Neural cell (in vitro differentiated cells): ENCODE results near the gene ADRA2B. TPM values are rescaled to one million over a fixed set of nuclear protein-coding genes. Genes with fewer than 3 reads are reported as not detected.

ENCODE experiments used
- H2AFZ ChIP-seq: fragments of 200-600, 300-800 bp; sonication (generic), shearing (Covaris generic); 2 replicates; pipeline ENCODE4 v1.6.0; 2014; ENCODE audit warnings: low read depth, mild to moderate bottlenecking, antibody characterized with exemption, low read length, moderate library complexity
- H3F3A ChIP-seq: fragments of 200-600 bp; shearing (Covaris generic); 2 replicates; pipeline ENCODE4 v1.6.1; 2016; ENCODE audit warnings: mild to moderate bottlenecking, moderate library complexity, mixed read lengths, antibody characterized with exemption, low read length; ENCODE audit not compliant: insufficient read depth, poor library complexity, severe bottlenecking
- H3K27ac ChIP-seq: fragments of 200-600, 300-800 bp; sonication (generic), shearing (Covaris generic); 2 replicates; pipeline ENCODE4 v1.5.1; 2014; ENCODE audit warnings: mild to moderate bottlenecking, low read length, moderate library complexity
- H3K27me3 ChIP-seq: fragments of 300-800, 200-600 bp; sonication (generic), shearing (Covaris generic); 2 replicates; pipeline ENCODE4 v1.6.0; 2014; ENCODE audit warnings: mild to moderate bottlenecking, low read depth, low read length, moderate library complexity; ENCODE audit not compliant: insufficient read depth
- H3K36me3 ChIP-seq: fragments of 300-800, 200-600 bp; sonication (generic), shearing (Covaris generic); 2 replicates; pipeline ENCODE4 v1.5.1; 2014; ENCODE audit warnings: mild to moderate bottlenecking, antibody characterized with exemption, low read length, moderate library complexity; ENCODE audit not compliant: insufficient read depth
- H3K4me2 ChIP-seq: fragments of 300-800, 200-600 bp; sonication (generic), shearing (Covaris generic); 2 replicates; pipeline ENCODE4 v1.6.0; 2014; ENCODE audit warnings: mild to moderate bottlenecking, low read length
- H3K4me3 ChIP-seq: fragments of 300-800, 200-600 bp; sonication (generic), shearing (Covaris generic); 2 replicates; pipeline ENCODE4 v1.5.1; 2014; ENCODE audit warnings: mild to moderate bottlenecking, low read length, moderate library complexity
- H3K79me2 ChIP-seq: fragments of 200-600 bp; shearing (Covaris generic); replicated peaks from 2 replicates; pipeline ENCODE4 v1.6.0; 2014; ENCODE audit warnings: mild to moderate bottlenecking, low read length, moderate library complexity; ENCODE audit not compliant: insufficient read depth
- H3K9ac ChIP-seq: fragments of 300-800, 200-600 bp; sonication (generic), shearing (Covaris generic); 2 replicates; pipeline ENCODE4 v1.6.1; 2016; ENCODE audit warnings: mild to moderate bottlenecking, low read length, mixed read lengths
- H3K9me2 ChIP-seq: fragments of 200-600 bp; shearing (Covaris generic); 2 replicates; pipeline ENCODE4 v1.6.1; 2016; ENCODE audit warnings: mild to moderate bottlenecking, low read length, mixed read lengths; ENCODE audit not compliant: insufficient read depth
- H3K9me3 ChIP-seq: fragments of 200-600, 300-800 bp; sonication (generic), shearing (Covaris generic); 2 replicates; pipeline ENCODE4 v1.6.1; 2016; ENCODE audit warnings: mild to moderate bottlenecking, mixed run types, low read length, moderate library complexity, mixed read lengths
- H4K20me1 ChIP-seq: fragments of 200-600 bp; shearing (Covaris generic); 2 replicates; pipeline ENCODE4 v1.6.1; 2016; ENCODE audit warnings: mild to moderate bottlenecking, mixed run types; ENCODE audit not compliant: insufficient read depth
- CTCF ChIP-seq: fragments of 450-650 bp; IDR thresholded peaks from 2 replicates; pipeline ENCODE4 v1.5.1; 2014; ENCODE audit warnings: antibody characterized with exemption, mild to moderate bottlenecking, moderate library complexity; ENCODE audit not compliant: poor library complexity, severe bottlenecking
- EP300 ChIP-seq: fragments of 450-650 bp; conservative IDR thresholded peaks from 2 replicates; pipeline ENCODE4 v1.6.1; 2014; ENCODE audit warnings: antibody characterized with exemption, mild to moderate bottlenecking, moderate library complexity; ENCODE audit not compliant: poor library complexity, severe bottlenecking
- EZH2 ChIP-seq: fragments of 200-600, 300-800 bp; shearing (Covaris generic), sonication (generic); IDR thresholded peaks from 2 replicates; pipeline ENCODE4 v1.6.1; 2014; ENCODE audit warnings: antibody characterized with exemption, low read length, borderline replicate concordance, mild to moderate bottlenecking; ENCODE audit not compliant: insufficient read depth, poor library complexity, severe bottlenecking
- MXI1 ChIP-seq: fragments of 450-650 bp; conservative IDR thresholded peaks from 2 replicates; pipeline ENCODE4 v1.6.1; 2014; ENCODE audit warnings: antibody characterized with exemption, mild to moderate bottlenecking; ENCODE audit not compliant: poor library complexity, severe bottlenecking
- POLR2AphosphoS5 ChIP-seq: IDR thresholded peaks from 2 replicates; pipeline ENCODE4 v1.6.1; 2012
- RAD21 ChIP-seq: fragments of 450-650 bp; conservative IDR thresholded peaks from 2 replicates; pipeline ENCODE4 v1.6.1; 2014; ENCODE audit warnings: antibody characterized with exemption, mild to moderate bottlenecking, moderate library complexity
- REST ChIP-seq: IDR thresholded peaks from 2 replicates; pipeline ENCODE4 v1.6.1; 2012; ENCODE audit warnings: borderline replicate concordance
- SMC3 ChIP-seq: fragments of 450-650 bp; conservative IDR thresholded peaks from 2 replicates; pipeline ENCODE4 v1.6.1; 2014; ENCODE audit warnings: antibody characterized with exemption, mild to moderate bottlenecking, moderate library complexity; ENCODE audit not compliant: poor library complexity
- TAF1 ChIP-seq: IDR thresholded peaks from 2 replicates; pipeline ENCODE4 v1.6.1; 2012; ENCODE audit warnings: low read depth
- polyA plus RNA-seq: library from polyadenylated mRNA; depleted of rRNA; stranded (reverse); fragments of >200 nt; gene quantifications from 2 replicates; pipeline ENCODE4 v1.2.3, GENCODE V29; 2014

Gene ADRA2B
- polyA plus RNA-seq, 1 donor from 2014 or later: not detected

GRCh38 chr2:96110621-96111256, 5.6 kb downstream of the ADRA2B start:
- Histone ChIP-seq H3K36me3 (no peaks in the 10 kb centered on the region), H3K9ac (no peak overlapping the region), H3K9me3 (peaks cover 8% of the 10 kb centered on the region), H3K27me3 (peaks cover under 1% of the 10 kb centered on the region), H3F3A (no peaks in the 10 kb centered on the region), H2AFZ (no peak overlapping the region), H3K4me3 (no peak overlapping the region), H3K27ac (no peak overlapping the region), H3K4me2 (no peak overlapping the region), H4K20me1 (no peaks in the 10 kb centered on the region), H3K79me2 (no peaks in the 10 kb centered on the region), H3K9me2 (no peaks in the 10 kb centered on the region)
- TF ChIP-seq REST: no peak
- TF ChIP-seq POLR2AphosphoS5: no peak
- no peak for TF ChIP-seq CTCF
- no peak for TF ChIP-seq MXI1
- no peak for TF ChIP-seq RAD21
- no peak for TF ChIP-seq TAF1
- no peak for TF ChIP-seq SMC3
- TF ChIP-seq EP300: no peak
- no peak for TF ChIP-seq EZH2

GRCh38 chr2:96109931-96110511, 6.3 kb downstream of the ADRA2B start:
- no peaks in the 10 kb centered on the region for H3K27me3 ChIP-seq
- H3K36me3 ChIP-seq: no peaks in the 10 kb centered on the region
- H3K9me3 ChIP-seq: peaks cover under 1% of the 10 kb centered on the region
- H3K9me2 ChIP-seq: no peaks in the 10 kb centered on the region
- H4K20me1 ChIP-seq: no peaks in the 10 kb centered on the region
- TF ChIP-seq CTCF: no peak
- TF ChIP-seq TAF1: no peak
- no peak for TF ChIP-seq EP300
- no peak for TF ChIP-seq POLR2AphosphoS5
- TF ChIP-seq RAD21: no peak
- TF ChIP-seq REST: no peak
- TF ChIP-seq MXI1: no peak
- TF ChIP-seq SMC3: no peak
- no peak for TF ChIP-seq EZH2
- no peaks in the 10 kb centered on the region for H3K79me2 ChIP-seq
- H2AFZ ChIP-seq: no peak overlapping the region
- H3K27ac ChIP-seq: no peak overlapping the region
- H3F3A ChIP-seq: no peaks in the 10 kb centered on the region
- no peak overlapping the region for H3K9ac ChIP-seq
- no peak overlapping the region for H3K4me2 ChIP-seq
- no peak overlapping the region for H3K4me3 ChIP-seq
